Suppressor macrophage treated with lipopolysaccharide for 4 hours (primary cell): ENCODE measurements around the gene MED17.

ENCODE experiments used
- DNase-seq: peaks from one replicate; pipeline ENCODE4 v3.0.0-alpha.2; 2020

The MED17 gene

GRCh38 chr11:93819966-93820695 lies 36.0 kb downstream of the MED17 start:
- no peak for DNase-seq

- no peak for DNase-seq
Measured at GRCh38 chr11:93820847-93821246, 36.8 kb downstream of the MED17 start.

- DNase-seq = no peak
Measured at GRCh38 chr11:93821617-93822016, 37.5 kb downstream of the MED17 start.

GRCh38 chr11:93822359-93822758 lies 38.3 kb downstream of the MED17 start:
- DNase-seq = no peak

GRCh38 chr11:93823210-93823609 lies 39.1 kb downstream of the MED17 start:
- no peak for DNase-seq

GRCh38 chr11:93827363-93827762 lies 43.3 kb downstream of the MED17 start:
- DNase-seq = no peak

- DNase-seq = no peak
Measured at GRCh38 chr11:93829598-93829997, 45.5 kb downstream of the MED17 start.

GRCh38 chr11:93831343-93832127 lies 47.5 kb downstream of the MED17 start:
- no peak for DNase-seq

GRCh38 chr11:93832780-93833179 lies 48.7 kb downstream of the MED17 start:
- DNase-seq = no peak

- DNase-seq = no peak
Measured at GRCh38 chr11:93838967-93839366, 54.9 kb downstream of the MED17 start.

GRCh38 chr11:93840180-93840579 lies 56.1 kb downstream of the MED17 start:
- DNase-seq = no peak

- DNase-seq = no peak
Measured at GRCh38 chr11:93840981-93841380, 56.9 kb downstream of the MED17 start.

GRCh38 chr11:93841446-93841845 lies 57.4 kb downstream of the MED17 start:
- DNase-seq = no peak

GRCh38 chr11:93842034-93842433 lies 58.0 kb downstream of the MED17 start:
- no peak for DNase-seq

- DNase-seq = no peak
Measured at GRCh38 chr11:93842461-93842860, 58.4 kb downstream of the MED17 start.

- no peak for DNase-seq
Measured at GRCh38 chr11:93843906-93844305, 59.8 kb downstream of the MED17 start.

- no peak for DNase-seq
Measured at GRCh38 chr11:93844568-93844967, 60.5 kb downstream of the MED17 start.

GRCh38 chr11:93845181-93846092 lies 61.4 kb downstream of the MED17 start:
- no peak for DNase-seq

- no peak for DNase-seq
Measured at GRCh38 chr11:93846411-93846810, 62.3 kb downstream of the MED17 start.

GRCh38 chr11:93849201-93849600 lies 65.1 kb downstream of the MED17 start:
- no peak for DNase-seq

GRCh38 chr11:93849751-93850593 lies 65.9 kb downstream of the MED17 start:
- no peak for DNase-seq

GRCh38 chr11:93850594-93851018 lies 66.5 kb downstream of the MED17 start, which contains the start of gene VSTM5:
Gene VSTM5 (minus strand): TSS chr11:93850618. CDS start chr11:93850502, 116 bp downstream.
- DNase-seq = no peak
